IMR-90 (cell line): ENCODE measurements around the gene LMNB1. TPM values are rescaled to one million over a fixed set of nuclear protein-coding genes. Genes with fewer than 3 reads are reported as not detected.

Experiments
- ATAC-seq: fragments of 200-7000 bp; cut with Tn5 transposase; 2 replicates; pipeline ENCODE4 v1.9.1; 2020; ENCODE audit warnings: low read depth, mild to moderate bottlenecking, moderate library complexity
- BruUV-seq: library from RNA; stranded (reverse); fragments of 400-500 nt; replicated peaks from 2 replicates; lab custom pipeline; 2021; lab: Mats Ljungman, UMichigan
- CTCF ChIA-PET: fragments of 300-600 bp; formaldehyde crosslinking; extraction: SDS; loops from one replicate; lab custom pipeline; 2021; ENCODE audit warnings: antibody characterized with exemption; lab: Yijun Ruan, JAX
- POLR2A ChIA-PET: fragments of 300-600 bp; sonication (Branson Sonifier 250); formaldehyde crosslinking; loops from one replicate; lab custom pipeline; 2022; ENCODE audit warnings: antibody characterized with exemption; ENCODE audit not compliant: unreplicated experiment; lab: Charles Lee
- DNase-seq: peaks from one replicate; pipeline ENCODE4 v3.0.0; 2013
- H2AFZ ChIP-seq: replicated peaks from 2 replicates; pipeline ENCODE3; 2013; ENCODE audit warnings: low read length, mild to moderate bottlenecking; ENCODE audit not compliant: poor library complexity
- H2AK5ac ChIP-seq: 2 replicates; pipeline ENCODE4 v1.6.1; 2013; ENCODE audit warnings: low read depth, low read length, inconsistent platforms
- H2AK9ac ChIP-seq: replicated peaks from 2 replicates; pipeline ENCODE3; 2013; ENCODE audit warnings: mild to moderate bottlenecking, low read depth, low read length, moderate library complexity; ENCODE audit not compliant: poor library complexity
- H2BK120ac ChIP-seq: 2 replicates; pipeline ENCODE4 v1.6.1; 2013; ENCODE audit warnings: low read depth, low read length, inconsistent platforms
- H2BK15ac ChIP-seq: 3 replicates; pipeline ENCODE4 v1.6.1; 2013; ENCODE audit warnings: low read depth, low read length, inconsistent platforms
- H2BK20ac ChIP-seq: 2 replicates; pipeline ENCODE4 v1.6.1; 2013; ENCODE audit warnings: low read depth, mild to moderate bottlenecking, inconsistent platforms, low read length, moderate library complexity
- H2BK5ac ChIP-seq: 2 replicates; pipeline ENCODE4 v1.6.1; 2013; ENCODE audit warnings: mild to moderate bottlenecking, low read depth, low read length, inconsistent platforms; ENCODE audit not compliant: poor library complexity, severe bottlenecking
- H3K14ac ChIP-seq: replicated peaks from 2 replicates; pipeline ENCODE4 v1.6.1; 2013; ENCODE audit warnings: low read depth, low read length, inconsistent platforms
- H3K18ac ChIP-seq: 2 replicates; pipeline ENCODE4 v1.6.1; 2013; ENCODE audit warnings: low read depth, low read length, control low read depth
- H3K23ac ChIP-seq: 2 replicates; pipeline ENCODE4 v1.6.1; 2013; ENCODE audit warnings: low read depth, low read length, inconsistent platforms
- H3K27ac ChIP-seq: 2 replicates; pipeline ENCODE4 v1.5.1; 2013; ENCODE audit warnings: mild to moderate bottlenecking, control low read depth, low read length; ENCODE audit not compliant: insufficient read depth
- H3K27me3 ChIP-seq: 2 replicates; pipeline ENCODE4 v1.6.1; 2013; ENCODE audit warnings: low read length; ENCODE audit not compliant: control insufficient read depth, insufficient read depth
- H3K36me3 ChIP-seq: 2 replicates; pipeline ENCODE4 v1.6.1; 2013; ENCODE audit warnings: low read length, mixed read lengths; ENCODE audit not compliant: control insufficient read depth, insufficient read depth
- H3K4ac ChIP-seq: 2 replicates; pipeline ENCODE4 v1.6.1; 2013; ENCODE audit warnings: low read depth, low read length, inconsistent platforms
- H3K4me1 ChIP-seq: 2 replicates; pipeline ENCODE4 v1.6.1; 2013; ENCODE audit warnings: low read length, mixed read lengths; ENCODE audit not compliant: control insufficient read depth, insufficient read depth
- H3K4me2 ChIP-seq: 2 replicates; pipeline ENCODE4 v1.6.1; 2013; ENCODE audit warnings: low read depth, mild to moderate bottlenecking, control low read depth, low read length, moderate library complexity
- H3K4me3 ChIP-seq: 2 replicates; pipeline ENCODE4 v1.5.1; 2013; ENCODE audit warnings: low read depth, mild to moderate bottlenecking, control low read depth, low read length, moderate library complexity; ENCODE audit not compliant: insufficient read depth
- H3K56ac ChIP-seq: 2 replicates; pipeline ENCODE4 v1.6.1; 2013; ENCODE audit warnings: low read length, inconsistent platforms; ENCODE audit not compliant: insufficient read depth; ENCODE audit errors: extremely low read depth
- H3K79me1 ChIP-seq, 2 experiments: 2 replicates each; pipeline ENCODE4 v1.6.1; 2013; ENCODE audit warnings: low read length in 2 of 2, inconsistent platforms in 1 of 2, low read depth in 1 of 2
- H3K9ac ChIP-seq: 2 replicates; pipeline ENCODE4 v1.6.1; 2013; ENCODE audit warnings: low read depth, low read length, control low read depth
- H3K9me1 ChIP-seq: 2 replicates; pipeline ENCODE4 v1.6.1; 2013; ENCODE audit warnings: low read length, inconsistent platforms; ENCODE audit not compliant: insufficient read depth
- H3K9me3 ChIP-seq: 2 replicates; pipeline ENCODE4 v1.6.1; 2013; ENCODE audit warnings: low read length; ENCODE audit not compliant: control insufficient read depth, insufficient read depth
- H4K20me1 ChIP-seq: 2 replicates; pipeline ENCODE4 v1.6.1; 2013; ENCODE audit warnings: low read length, inconsistent platforms; ENCODE audit not compliant: insufficient read depth
- H4K5ac ChIP-seq: 2 replicates; pipeline ENCODE4 v1.6.1; 2013; ENCODE audit warnings: mild to moderate bottlenecking, low read depth, low read length, control low read depth
- H4K8ac ChIP-seq, 2 experiments: 2 replicates each; pipeline ENCODE4 v1.6.1; 2013; ENCODE audit warnings: low read depth in 2 of 2, low read length in 2 of 2, control low read depth in 1 of 2, inconsistent platforms in 1 of 2
- H4K91ac ChIP-seq: 2 replicates; pipeline ENCODE4 v1.6.1; 2013; ENCODE audit warnings: low read depth, low read length, inconsistent platforms; ENCODE audit not compliant: insufficient read depth
- CEBPB ChIP-seq: IDR thresholded peaks from 2 replicates; pipeline ENCODE4 v1.6.1; 2012; ENCODE audit warnings: low read depth, low read length, improper control_type of control experiment
- CTCF ChIP-seq: conservative IDR thresholded peaks from 2 replicates; pipeline ENCODE4 v1.5.1; 2012; ENCODE audit warnings: mild to moderate bottlenecking, low read depth, low read length, improper control_type of control experiment
- MAFK ChIP-seq: IDR thresholded peaks from 2 replicates; pipeline ENCODE4 v1.6.1; 2012; ENCODE audit warnings: low read depth, low read length, improper control_type of control experiment
- SMC3 ChIP-seq: fragments of 150-350 bp; IDR thresholded peaks from 2 replicates; pipeline ENCODE4 v1.6.1; 2016; ENCODE audit warnings: low read depth, mild to moderate bottlenecking, antibody characterized with exemption, low read length, moderate library complexity
- WGBS, 2 experiments: methylation state at CpG; one replicate each; pipeline versions ENCODE4 v1.1.5 to v1.1.7; 2013; ENCODE audit warnings: missing lambda C conversion rate in 2 of 2; ENCODE audit not compliant: insufficient read length in 1 of 2; ENCODE audit errors: extremely low coverage in 2 of 2; 5-methylcytosine and 5-hydroxymethylcytosine counted together
- dilution Hi-C: fragments of 300-500 bp; cut with HindIII; formaldehyde crosslinking; loops from one replicate; pipeline ENCODE4 v1.14.3; 2018; ENCODE audit warnings: low sequenced_read_pairs; ENCODE audit not compliant: unreplicated experiment
- in situ Hi-C: fragments of 300-500 bp; cut with MboI; formaldehyde crosslinking; loops from 3 replicates; pipeline ENCODE4 v1.14.3; 2019; ENCODE audit warnings: low sequenced_read_pairs, inconsistent platforms, mixed read lengths
- intact Hi-C: fragments of 100-400 bp; cut with micrococcal nuclease; formaldehyde crosslinking; loops from 2 replicates; pipeline ENCODE4 v1.10.0; 2022
- polyA plus RNA-seq, 3 experiments: library from polyadenylated mRNA; depleted of rRNA; stranded (reverse); fragments of >200 nt; gene quantifications; 2 replicates each; pipeline ENCODE4 v1.2.3, GENCODE V29; 2012; ENCODE audit warnings: low replicate concordance in 1 of 3
- total RNA-seq: library from RNA; depleted of rRNA; stranded (reverse); fragments of >200 nt; gene quantifications from 2 replicates; pipeline ENCODE4 v1.2.3, GENCODE V29; 2012

LMNB1 gene
- total and polyA plus RNA-seq, 2 of the 4 experiments (the other 2 are of a cell fraction): 36.0 to 53.6 TPM

DNA sequence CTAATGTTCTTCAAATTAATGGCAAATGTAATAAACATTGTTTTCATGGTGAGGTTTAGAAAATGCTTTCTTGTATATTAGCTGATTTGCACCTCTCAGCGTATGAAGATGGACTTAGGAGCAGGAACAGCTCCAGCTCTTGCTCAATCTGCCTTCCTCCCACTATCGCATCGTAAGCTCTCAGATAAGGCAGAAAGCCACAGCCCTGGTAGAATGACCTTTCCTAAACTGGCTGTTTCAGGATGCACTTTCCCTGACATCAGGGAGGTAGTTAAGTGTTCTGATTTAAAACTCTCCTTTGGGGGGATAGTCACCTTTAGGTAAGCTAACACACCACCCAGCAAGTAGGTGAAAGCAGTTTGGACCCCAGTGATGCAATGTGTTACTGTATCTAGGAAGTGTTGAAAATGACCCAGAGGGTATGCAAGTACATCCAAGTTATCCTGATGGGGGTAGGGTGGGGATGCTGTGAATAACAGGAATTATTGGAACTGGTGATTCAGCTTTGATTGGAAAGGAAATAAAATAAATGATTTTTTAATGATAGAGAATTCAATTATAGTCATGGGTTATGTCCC lies 72.3 kb downstream of the LMNB1 start:
- in situ Hi-C loops (no loop called here), intact Hi-C loops (loop anchor here (5.0 kb wide), 2 partner anchors 183 to 378 kb away; partner anchors contain the start of gene MARCHF3), dilution Hi-C loops (no loop called here)
- Histone ChIP-seq H4K20me1 (no peaks in the 10 kb centered on the region), H3K18ac (no peak overlapping the region), H4K8ac (no peak overlapping the region), H3K4me1 (peaks cover 2% of the 10 kb centered on the region; the same call in 1 of the 2 replicates), H3K14ac (no peak overlapping the region), H3K23ac (no peak overlapping the region), H3K79me1 (no peaks in the 10 kb centered on the region), H2BK20ac (no peak overlapping the region), H2AK9ac (no peak overlapping the region), H4K5ac (no peak overlapping the region), H3K27me3 (no peaks in the 10 kb centered on the region), H2BK120ac (no peak overlapping the region), H3K36me3 (no peaks in the 10 kb centered on the region), H3K4me2 (no peak overlapping the region), H3K56ac (no peak overlapping the region), H2AFZ (no peak overlapping the region), H4K91ac (no peak overlapping the region), H3K9me1 (no peaks in the 10 kb centered on the region; the same call in 1 of the 2 replicates), H3K9ac (no peak overlapping the region), H3K4me3 (no peak overlapping the region), H3K27ac (no peak overlapping the region), H2BK15ac (no peak overlapping the region), H2AK5ac (no peak overlapping the region), H3K9me3 (no peaks in the 10 kb centered on the region), H2BK5ac (no peak overlapping the region), H3K4ac (no peak overlapping the region)
- no TSS peak for BruUV-seq
- ChIA-PET CTCF (interaction anchor here (0.6 to 1.3 kb wide), 2 partner anchors 15 to 644 kb away, joined by 4 to 5 read pairs; no protein-coding TSS in a partner anchor), POLR2A (no interaction called here)
- WGBS, 2 experiments: no CpG with 5 or more reads among the region's 3 CpGs
- DNase-seq (peak; percentile 41), ATAC-seq (no peak)
- TF ChIP-seq CTCF: no peak
- TF ChIP-seq CEBPB: peak; percentile 71
- no peak for TF ChIP-seq MAFK
- no peak for TF ChIP-seq SMC3
